GM23338 (cell line): ENCODE results near the gene HEPACAM. TPM values are rescaled to one million over a fixed set of nuclear protein-coding genes. Genes with fewer than 3 reads are reported as not detected.
"Not testable (repeated sequence)": the region's sequence is repeated elsewhere in the genome, so short reads cannot be mapped to it uniquely, and the experiment has no call there.

ENCODE experiments used
- ATAC-seq: fragments of 200-7000 bp; cut with Tn5 transposase; 3 replicates; pipeline ENCODE4 v1.9.1; 2020
- DNase-seq: peaks from one replicate; pipeline ENCODE4 v3.0.0-alpha.2; 2015; ENCODE audit warnings: low spot score
- H2AFZ ChIP-seq: fragments of 200-600 bp; sonication (generic); 2 replicates; pipeline ENCODE4 v1.8.0; 2016; ENCODE audit warnings: antibody characterized with exemption, mild to moderate bottlenecking, moderate library complexity
- H3F3A ChIP-seq: fragments of 200-600 bp; sonication (generic); replicated peaks from 2 replicates; pipeline ENCODE4 v1.8.0; 2017; ENCODE audit warnings: antibody characterized with exemption, mixed run types, low read depth
- H3K27ac ChIP-seq: fragments of 200-600 bp; sonication (generic); 2 replicates; pipeline ENCODE4 v1.6.1; 2016; ENCODE audit warnings: low read depth
- H3K27me3 ChIP-seq: fragments of 200-600 bp; sonication (generic); 2 replicates; pipeline ENCODE4 v1.8.0; 2016; ENCODE audit warnings: mild to moderate bottlenecking, mixed run types, moderate library complexity; ENCODE audit not compliant: insufficient read depth
- H3K36me3 ChIP-seq: fragments of 200-600 bp; sonication (generic); 2 replicates; pipeline ENCODE4 v1.8.0; 2016; ENCODE audit warnings: mild to moderate bottlenecking; ENCODE audit not compliant: insufficient read depth
- H3K4me1 ChIP-seq: fragments of 200-600 bp; sonication (generic); 2 replicates; pipeline ENCODE4 v1.8.0; 2016; ENCODE audit warnings: mild to moderate bottlenecking, moderate library complexity; ENCODE audit not compliant: insufficient read depth
- H3K4me2 ChIP-seq: fragments of 200-600 bp; sonication (generic); 2 replicates; pipeline ENCODE4 v1.7.1; 2017; ENCODE audit warnings: mixed run types
- H3K4me3 ChIP-seq: fragments of 200-600 bp; sonication (generic); 2 replicates; pipeline ENCODE4 v1.6.1; 2016; ENCODE audit warnings: mixed run types
- H3K79me2 ChIP-seq: fragments of 200-600 bp; sonication (generic); replicated peaks from 2 replicates; pipeline ENCODE4 v1.8.0; 2017; ENCODE audit warnings: mild to moderate bottlenecking; ENCODE audit not compliant: insufficient read depth
- H3K9me2 ChIP-seq: fragments of 200-600 bp; sonication (generic); 2 replicates; pipeline ENCODE4 v1.8.0; 2017; ENCODE audit not compliant: insufficient read depth
- H4K20me1 ChIP-seq: fragments of 200-600 bp; sonication (generic); replicated peaks from 2 replicates; pipeline ENCODE4 v1.8.0; 2017; ENCODE audit warnings: mild to moderate bottlenecking; ENCODE audit not compliant: insufficient read depth
- H3K27ac Mint-ChIP-seq: 2 replicates; pipeline ENCODE4 v1.8.0; 2020; ENCODE audit warnings: inconsistent platforms, mild to moderate bottlenecking, moderate library complexity, mixed read lengths
- H3K27me3 Mint-ChIP-seq: 3 replicates; pipeline ENCODE4 v1.8.0; 2022; ENCODE audit warnings: low read depth, mild to moderate bottlenecking, moderate library complexity, mixed read lengths, inconsistent platforms; ENCODE audit not compliant: insufficient read depth, poor library complexity
- H3K36me3 Mint-ChIP-seq: 3 replicates; pipeline ENCODE4 v1.8.0; 2021; ENCODE audit warnings: low read depth, mild to moderate bottlenecking, inconsistent platforms, moderate library complexity, mixed read lengths
- H3K4me1 Mint-ChIP-seq: 3 replicates; pipeline ENCODE4 v1.8.0; 2020; ENCODE audit warnings: mild to moderate bottlenecking, inconsistent platforms, mixed read lengths
- H3K4me3 Mint-ChIP-seq: 3 replicates; pipeline ENCODE4 v1.8.0; 2021; ENCODE audit warnings: moderate library complexity, mild to moderate bottlenecking, inconsistent platforms, mixed read lengths
- H3K9me3 Mint-ChIP-seq: 3 replicates; pipeline ENCODE4 v1.8.0; 2020; ENCODE audit warnings: moderate library complexity, mild to moderate bottlenecking, inconsistent platforms, mixed read lengths
- EZH2 ChIP-seq: fragments of 200-600 bp; sonication (generic); IDR thresholded peaks from one replicate; pipeline ENCODE4 v1.8.0; 2017; ENCODE audit warnings: antibody characterized with exemption, mild to moderate bottlenecking, low read depth; ENCODE audit not compliant: unreplicated experiment
- JUNB ChIP-seq: IDR thresholded peaks from one replicate; pipeline ENCODE4 v1.6.1; 2016; ENCODE audit warnings: antibody characterized with exemption; ENCODE audit not compliant: unreplicated experiment
- ZNF114 ChIP-seq: fragments of 250-450 bp; sonication (Bioruptor Pico); IDR thresholded peaks from 2 replicates; pipeline ENCODE4 v1.5.0; 2020; ENCODE audit warnings: mild to moderate bottlenecking, moderate library complexity
- polyA plus RNA-seq: library from polyadenylated mRNA; unstranded; fragments of >200 nt; fragmentation: Nextera tagmentation; extraction: Ambion mirVana; gene quantifications from 2 replicates; pipeline ENCODE4 v1.2.1, GENCODE V29; 2016
- total RNA-seq: library from RNA; depleted of rRNA; stranded (reverse); fragments of >200 nt; shearing (Covaris generic); gene quantifications from 2 replicates; pipeline ENCODE4 v1.2.3, GENCODE V29; 2014
- TF ChIP-seq, protein P1 (sequence below), 2 experiments: fragments of 200-600 bp in 1 of 2; sonication (generic) in 1 of 2; conservative IDR thresholded peaks; 2 replicates each; pipeline versions ENCODE4 v1.5.1 to v1.6.1; 2016 to 2017; ENCODE audit warnings: antibody characterized with exemption in 2 of 2, low read depth in 2 of 2, mild to moderate bottlenecking in 2 of 2, moderate library complexity in 1 of 2

The HEPACAM gene
- total and polyA plus RNA-seq, 2 experiments from 2014 or later: 0.17 TPM; not detected in 1

DNA sequence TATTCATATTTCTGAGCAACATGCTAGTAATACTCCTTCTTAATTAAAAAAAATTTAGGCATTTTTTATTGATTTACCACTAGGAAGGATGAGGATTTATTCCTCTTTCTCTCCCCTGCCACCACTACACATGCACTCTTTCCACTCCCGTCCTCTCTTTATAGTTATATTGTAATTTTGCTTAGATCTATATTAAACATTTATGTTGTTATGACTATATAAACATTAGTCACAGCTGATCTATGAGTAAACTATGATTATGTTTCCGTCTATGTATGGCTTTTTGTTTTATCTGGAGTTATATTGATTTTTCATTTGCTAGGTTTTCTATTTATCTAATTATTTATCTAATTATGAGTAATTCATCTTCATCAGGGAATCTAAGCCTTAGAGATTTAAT is 36.0 kb upstream of the HEPACAM start:
- no peak overlapping the region for H3K4me2 ChIP-seq
- no peak overlapping the region for H2AFZ ChIP-seq
- H3K27me3 ChIP-seq: no peaks in the 10 kb centered on the region
- H3K9me3 Mint-ChIP-seq: no peaks in the 10 kb centered on the region
- H3K9me2 ChIP-seq: no peaks in the 10 kb centered on the region
- no peak overlapping the region for H3K4me3 ChIP-seq
- no peaks in the 10 kb centered on the region for H4K20me1 ChIP-seq
- no peaks in the 10 kb centered on the region for H3K27me3 Mint-ChIP-seq
- no peaks in the 10 kb centered on the region for H3K4me1 ChIP-seq
- H3K79me2 ChIP-seq: no peaks in the 10 kb centered on the region
- H3K27ac Mint-ChIP-seq: no peak overlapping the region
- no peak overlapping the region for H3K4me3 Mint-ChIP-seq
- 0 out of 3 replicates have a peak, but pooled peaks cover 3% of the 10 kb centered on the region for H3K36me3 Mint-ChIP-seq
- peaks cover 2% of the 10 kb centered on the region; the same call in 1 of the 3 replicates for H3K4me1 Mint-ChIP-seq
- H3F3A ChIP-seq: no peaks in the 10 kb centered on the region
- DNase-seq: no peak
- no peaks in the 10 kb centered on the region for H3K36me3 ChIP-seq
- no peak for ATAC-seq
- TF ChIP-seq ZNF114 (CRISPR knock-in tag): no peak
- H3K27ac ChIP-seq: no peak overlapping the region

DNA sequence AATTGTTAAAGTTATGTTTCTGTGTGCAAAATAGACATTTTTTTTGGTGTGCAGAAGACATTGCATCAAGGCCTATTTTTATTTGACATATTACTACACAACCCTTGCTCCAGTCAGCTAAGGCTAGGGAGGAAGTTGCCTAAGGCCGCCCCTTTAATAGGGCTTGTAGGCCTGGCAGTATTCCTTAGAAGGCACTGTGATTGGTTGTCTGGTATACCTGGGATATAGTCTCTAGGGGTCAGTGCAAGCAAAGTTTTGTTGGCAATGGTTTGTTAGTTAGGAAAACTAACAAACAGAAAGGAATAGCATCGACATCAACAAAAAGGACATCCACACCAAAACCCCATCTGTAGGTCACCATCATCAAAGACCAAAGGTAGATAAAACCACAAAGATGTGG is 35.1 kb upstream of the HEPACAM start:
- TF ChIP-seq, protein P1, sequence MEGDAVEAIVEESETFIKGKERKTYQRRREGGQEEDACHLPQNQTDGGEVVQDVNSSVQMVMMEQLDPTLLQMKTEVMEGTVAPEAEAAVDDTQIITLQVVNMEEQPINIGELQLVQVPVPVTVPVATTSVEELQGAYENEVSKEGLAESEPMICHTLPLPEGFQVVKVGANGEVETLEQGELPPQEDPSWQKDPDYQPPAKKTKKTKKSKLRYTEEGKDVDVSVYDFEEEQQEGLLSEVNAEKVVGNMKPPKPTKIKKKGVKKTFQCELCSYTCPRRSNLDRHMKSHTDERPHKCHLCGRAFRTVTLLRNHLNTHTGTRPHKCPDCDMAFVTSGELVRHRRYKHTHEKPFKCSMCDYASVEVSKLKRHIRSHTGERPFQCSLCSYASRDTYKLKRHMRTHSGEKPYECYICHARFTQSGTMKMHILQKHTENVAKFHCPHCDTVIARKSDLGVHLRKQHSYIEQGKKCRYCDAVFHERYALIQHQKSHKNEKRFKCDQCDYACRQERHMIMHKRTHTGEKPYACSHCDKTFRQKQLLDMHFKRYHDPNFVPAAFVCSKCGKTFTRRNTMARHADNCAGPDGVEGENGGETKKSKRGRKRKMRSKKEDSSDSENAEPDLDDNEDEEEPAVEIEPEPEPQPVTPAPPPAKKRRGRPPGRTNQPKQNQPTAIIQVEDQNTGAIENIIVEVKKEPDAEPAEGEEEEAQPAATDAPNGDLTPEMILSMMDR (conservative IDR thresholded peaks at IDR 0.05; ENCODE audit: low read depth in 2 of 2): peak; percentile 44 to 70
- no peak for TF ChIP-seq EZH2
- TF ChIP-seq JUNB: no peak
- no peaks in the 10 kb centered on the region for H3K79me2 ChIP-seq
- DNase-seq: peak; percentile 78

DNA sequence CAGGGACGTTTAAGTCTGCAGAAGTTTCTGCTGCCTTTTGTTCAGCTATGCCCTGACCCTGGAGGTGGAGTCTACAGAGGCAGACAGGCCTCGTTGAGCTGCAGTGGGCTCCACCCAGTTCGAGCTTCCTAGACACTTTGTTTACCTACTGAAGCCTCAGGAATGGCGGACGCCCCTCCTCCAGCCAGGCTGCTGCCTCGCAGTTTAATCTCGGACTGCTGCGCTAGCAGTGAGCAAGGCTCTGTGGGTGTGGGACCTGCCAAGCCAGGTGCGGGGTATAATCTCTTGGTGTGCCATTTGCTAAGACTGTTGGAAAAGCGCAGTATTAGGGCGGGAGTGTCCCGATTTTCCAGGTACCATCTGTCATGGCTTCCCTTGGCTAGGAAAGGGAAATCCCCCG is 32.4 kb upstream of the HEPACAM start:
- not testable (repeated sequence) for H3K36me3 Mint-ChIP-seq, ATAC-seq, H3K27me3 ChIP-seq, H3K9me3 Mint-ChIP-seq, H3K27ac ChIP-seq, H3K9me2 ChIP-seq, H3K79me2 ChIP-seq, H3K4me2 ChIP-seq, H2AFZ ChIP-seq, H3K4me1 ChIP-seq, H3K4me1 Mint-ChIP-seq, H4K20me1 ChIP-seq, H3K4me3 Mint-ChIP-seq, H3K27ac Mint-ChIP-seq, H3K36me3 ChIP-seq, H3K4me3 ChIP-seq, H3F3A ChIP-seq, H3K27me3 Mint-ChIP-seq, DNase-seq

More for the DNA sequence above, 35.1 kb upstream of the HEPACAM start:
- H3F3A ChIP-seq: no peaks in the 10 kb centered on the region
- Mint-ChIP-seq H3K4me1 (peaks cover 2% of the 10 kb centered on the region; the same call in 1 of the 3 replicates), H3K27me3 (no peaks in the 10 kb centered on the region), H3K36me3 (0 out of 3 replicates have a peak, but pooled peaks cover 3% of the 10 kb centered on the region), H3K27ac (no peak overlapping the region), H3K9me3 (no peaks in the 10 kb centered on the region), H3K4me3 (no peak overlapping the region)
- H3K27me3 ChIP-seq: no peaks in the 10 kb centered on the region
- no peak overlapping the region for H2AFZ ChIP-seq
- H4K20me1 ChIP-seq: no peaks in the 10 kb centered on the region
- H3K36me3 ChIP-seq: no peaks in the 10 kb centered on the region
- no peak overlapping the region for H3K27ac ChIP-seq
- H3K4me1 ChIP-seq: no peaks in the 10 kb centered on the region
- no peak overlapping the region for H3K4me3 ChIP-seq
- H3K4me2 ChIP-seq: no peak overlapping the region
- ATAC-seq: peak; percentile 100
- no peaks in the 10 kb centered on the region for H3K9me2 ChIP-seq
